Fibroblast of skin of scalp (primary cell): ENCODE results near the gene DLX3.

Experiments used
- DNase-seq: peaks from one replicate; pipeline ENCODE4 v3.0.0-alpha.2; 2013

Gene DLX3

GRCh38 chr17:49992191-49992932 is 2.7 kb downstream of the DLX3 start:
- no peak for DNase-seq

- DNase-seq: no peak
Measured at GRCh38 chr17:49991409-49991808, 3.6 kb downstream of the DLX3 start.

GRCh38 chr17:49990921-49991320 is 4.1 kb downstream of the DLX3 start:
- DNase-seq: no peak

- DNase-seq: no peak
Measured at GRCh38 chr17:49990331-49990730, 4.7 kb downstream of the DLX3 start.

- no peak for DNase-seq
Measured at GRCh38 chr17:49989518-49989880, 5.5 kb downstream of the DLX3 start.

DNA sequence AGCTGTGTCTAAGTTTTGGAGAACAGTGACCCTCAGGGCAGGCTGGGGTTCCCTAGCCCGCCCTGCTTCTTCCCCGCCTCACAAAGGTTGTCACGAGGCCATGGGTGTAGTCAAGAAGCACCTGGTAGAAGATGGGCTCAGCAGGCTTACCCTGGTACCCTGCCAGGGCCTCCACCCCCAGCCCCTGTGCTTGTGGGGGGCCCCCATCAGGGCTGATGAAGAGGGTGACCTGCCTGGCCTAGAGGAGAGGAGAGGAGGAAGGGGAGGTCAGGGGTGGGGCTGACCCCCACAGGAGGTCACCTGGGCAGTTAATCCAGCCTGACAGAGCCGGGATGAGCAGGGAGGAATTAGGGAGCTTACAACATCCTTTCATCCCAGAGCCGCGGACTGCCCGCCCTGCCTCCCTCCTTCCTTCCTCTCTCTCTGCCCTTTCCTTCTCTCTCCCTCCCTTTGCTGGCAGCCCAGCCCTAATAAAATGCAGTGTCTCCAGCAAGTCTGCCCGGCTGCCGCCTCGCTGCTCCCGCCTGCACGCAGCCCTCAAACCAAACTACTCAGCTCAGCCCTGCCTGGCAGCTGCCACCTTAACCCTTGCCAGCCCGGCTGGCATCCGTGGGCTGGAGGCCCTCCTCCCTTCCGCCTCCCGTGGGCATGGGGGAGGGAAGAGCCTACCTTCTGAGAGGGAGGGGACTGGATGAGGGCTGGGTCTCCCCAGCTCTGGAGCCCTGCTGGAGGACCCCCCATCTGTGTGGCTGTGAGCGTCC is 7.2 kb downstream of the DLX3 start:
- DNase-seq: no peak

- no peak for DNase-seq
Measured at GRCh38 chr17:49987290-49987585, 7.8 kb downstream of the DLX3 start.

DNA sequence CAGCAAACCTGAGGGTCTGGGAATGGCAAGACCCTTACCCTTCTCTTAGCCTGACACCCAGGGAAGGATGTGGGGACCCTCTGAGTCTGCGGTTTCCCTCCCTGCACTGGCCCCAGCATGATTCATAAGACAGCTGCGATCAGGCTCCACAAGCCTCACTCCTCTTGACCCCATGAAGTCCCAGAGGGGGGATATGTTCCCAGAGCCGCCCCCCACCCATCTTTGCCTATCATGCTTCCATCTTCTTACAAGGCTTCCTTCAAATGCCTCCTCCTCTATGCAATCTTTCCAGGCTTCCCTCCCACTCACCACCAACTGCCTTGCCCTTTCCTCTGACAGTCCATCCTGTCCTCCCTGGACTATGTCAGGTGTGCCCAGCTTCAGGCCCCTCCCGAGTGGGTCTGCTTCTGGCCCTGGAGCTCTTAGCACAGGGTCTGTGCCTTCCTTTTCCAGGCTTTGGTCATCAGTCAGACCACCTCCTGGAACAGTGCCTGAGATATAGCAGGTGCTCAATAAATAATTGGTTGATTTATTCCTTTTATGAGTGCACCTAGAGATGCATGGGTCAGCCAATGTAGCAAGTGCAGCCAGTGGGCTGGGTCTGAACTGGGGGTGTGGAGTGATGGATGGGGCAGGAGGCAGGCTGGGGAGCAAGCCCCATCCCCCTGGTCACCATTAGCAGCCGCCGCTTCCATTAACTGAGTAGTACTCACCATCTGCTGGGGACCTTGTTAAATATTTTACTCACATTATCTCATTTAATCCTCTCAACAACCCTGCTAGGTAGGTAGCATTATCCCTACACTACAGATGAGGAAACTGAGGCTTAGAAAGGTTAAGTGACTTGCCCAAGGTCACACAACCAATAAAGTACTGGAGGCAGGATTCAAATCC is 8.4 kb downstream of the DLX3 start:
- no peak for DNase-seq

GRCh38 chr17:49985310-49985990 is 9.6 kb downstream of the DLX3 start:
- DNase-seq: no peak

- DNase-seq: no peak
Measured at GRCh38 chr17:49984776-49985175, 10.2 kb downstream of the DLX3 start.

DNA sequence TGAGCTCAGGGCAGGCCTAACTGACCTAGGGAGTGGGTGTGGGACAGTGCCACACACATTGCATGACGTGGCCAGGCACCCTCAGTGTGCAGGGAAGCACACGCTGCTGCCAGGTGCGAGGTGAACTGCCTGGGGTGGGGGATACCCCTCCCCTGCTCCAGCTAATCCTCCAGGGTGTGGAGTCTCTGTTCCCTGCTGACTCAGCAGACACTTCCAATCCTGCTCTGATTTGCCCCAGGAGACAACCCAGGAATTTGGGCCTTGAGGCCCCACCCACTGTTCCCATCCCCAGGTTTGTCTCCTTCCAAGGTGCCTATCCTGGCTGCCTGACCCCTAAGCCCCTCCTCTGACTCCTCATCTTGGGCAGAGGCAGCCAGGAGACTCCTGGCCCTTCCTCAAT is 10.7 kb downstream of the DLX3 start:
- no peak for DNase-seq

DNA sequence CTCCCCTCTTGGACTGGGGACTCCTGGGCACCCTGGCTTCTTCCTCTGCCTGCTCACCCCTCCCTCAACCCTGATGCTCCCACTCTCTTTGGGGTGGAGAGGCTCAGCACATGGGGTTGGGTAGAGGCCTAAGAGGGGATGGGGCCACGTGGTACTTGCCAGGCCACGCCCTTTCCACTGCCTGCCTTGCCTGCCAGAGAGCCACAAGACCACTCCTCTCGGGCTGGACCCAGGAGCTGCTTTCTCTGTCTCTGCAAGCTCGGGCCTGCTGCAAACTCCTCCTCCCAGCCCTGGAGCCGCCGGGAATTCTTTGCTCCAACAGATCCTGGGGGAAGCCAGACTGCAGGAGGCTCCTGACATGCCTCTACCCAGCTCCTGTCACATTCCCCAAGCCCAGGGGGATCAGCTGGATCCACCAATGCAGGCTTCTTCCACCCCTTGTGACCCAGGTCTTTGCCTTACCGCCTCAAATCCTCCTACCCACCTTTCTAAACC is 14.3 kb downstream of the DLX3 start:
- DNase-seq: no peak

DNA sequence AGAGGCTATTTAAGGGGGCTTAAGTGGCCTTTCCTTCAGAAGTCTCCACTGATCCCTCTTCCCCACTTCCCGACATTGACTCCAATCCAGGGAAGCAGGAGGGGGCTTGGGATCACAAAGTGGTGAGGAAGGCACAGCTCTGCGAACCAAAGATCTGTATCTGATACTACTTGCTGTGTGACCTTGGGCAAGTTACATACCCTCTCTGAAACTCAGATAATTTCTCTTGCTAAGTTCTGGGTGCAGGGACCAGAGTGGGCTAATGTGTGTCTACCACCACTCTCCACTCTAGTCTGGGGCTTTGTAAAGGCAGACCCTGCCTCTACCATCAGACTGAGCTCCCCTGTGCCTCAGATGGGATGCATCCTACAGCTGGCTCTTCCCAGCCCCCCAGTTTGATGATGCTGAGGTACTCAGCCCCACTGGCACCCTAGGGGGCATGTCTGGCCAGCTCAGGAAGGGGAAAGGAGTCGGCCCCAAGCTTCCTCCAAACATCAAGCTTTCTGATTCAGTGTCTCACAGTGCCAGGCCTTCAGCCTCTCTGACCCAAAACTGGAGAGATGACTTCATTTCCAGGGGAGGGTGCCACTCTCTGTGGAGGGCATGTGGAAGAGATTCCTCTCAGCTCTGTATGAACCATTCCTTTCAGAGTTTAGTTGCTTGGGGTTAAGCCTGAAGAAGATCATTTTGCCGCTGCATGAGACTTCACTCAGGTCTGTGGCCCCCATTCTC is 15.1 kb downstream of the DLX3 start:
- no peak for DNase-seq

DNA sequence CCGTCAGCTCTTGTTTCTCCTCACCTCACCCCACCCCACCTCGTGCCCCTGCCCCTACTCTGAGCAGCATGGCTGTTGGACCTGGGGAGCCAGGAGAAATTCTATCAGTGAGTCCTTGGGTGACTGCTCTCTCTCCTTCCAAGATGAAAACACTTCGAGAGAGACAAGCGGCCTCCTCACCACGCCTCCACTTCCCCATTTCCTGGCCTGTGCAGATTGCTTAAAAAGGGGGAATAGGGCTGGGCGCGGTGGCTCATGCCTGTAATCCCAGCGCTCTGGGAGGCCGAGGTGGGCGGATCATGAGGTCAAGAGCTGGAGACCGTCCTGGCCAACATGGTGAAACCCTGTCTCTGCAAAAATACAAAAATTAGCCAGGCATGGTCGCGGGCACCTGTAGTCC is 16.5 kb downstream of the DLX3 start:
- DNase-seq: no peak

DNA sequence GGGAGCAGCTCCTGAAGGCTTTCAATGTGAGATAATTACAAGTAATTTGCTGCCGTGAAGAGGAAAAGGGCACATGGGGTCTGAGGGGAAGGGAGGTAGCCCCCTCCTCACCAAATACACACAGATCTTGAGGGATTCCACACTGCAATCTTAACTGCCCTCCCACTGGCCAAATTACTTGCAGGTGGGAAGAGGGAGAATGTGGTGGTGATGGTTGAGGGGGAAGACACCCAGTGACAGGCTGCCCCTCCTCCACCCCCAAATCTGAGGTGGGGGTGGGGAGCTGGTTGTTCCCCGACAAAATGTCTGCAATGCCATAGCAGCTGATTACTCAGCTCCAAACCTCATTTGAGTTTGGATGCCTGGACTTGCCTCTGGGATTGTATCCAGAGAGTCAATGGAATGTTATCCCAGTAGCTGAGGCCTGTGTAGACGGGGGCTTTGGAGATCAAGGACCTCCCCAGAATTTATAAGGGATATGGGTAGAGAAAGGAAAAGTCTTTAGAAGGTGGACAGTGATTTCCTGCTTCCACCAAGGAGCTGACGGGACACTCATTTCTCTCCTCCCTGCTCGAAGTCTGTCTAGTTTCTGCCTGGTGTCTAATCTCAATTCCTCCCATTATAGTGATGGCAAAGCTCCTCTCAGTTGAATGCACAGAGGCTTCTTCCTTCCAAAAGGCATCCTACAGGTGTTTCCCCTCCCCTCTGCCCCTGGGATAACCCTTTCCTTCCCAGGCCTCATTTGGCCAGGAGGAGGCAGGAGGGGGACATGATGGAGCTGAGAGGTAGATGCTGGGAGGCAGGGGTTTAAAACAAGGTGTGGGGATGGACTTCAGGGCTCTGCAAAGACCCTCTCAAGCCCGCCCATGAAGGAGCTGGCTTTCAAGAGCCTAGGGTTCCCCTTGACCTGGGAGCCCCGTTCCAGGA is 17.3 kb downstream of the DLX3 start:
- peak; percentile 20 for DNase-seq

- DNase-seq: no peak
Measured at GRCh38 chr17:49976828-49977202, 18.2 kb downstream of the DLX3 start.

DNA sequence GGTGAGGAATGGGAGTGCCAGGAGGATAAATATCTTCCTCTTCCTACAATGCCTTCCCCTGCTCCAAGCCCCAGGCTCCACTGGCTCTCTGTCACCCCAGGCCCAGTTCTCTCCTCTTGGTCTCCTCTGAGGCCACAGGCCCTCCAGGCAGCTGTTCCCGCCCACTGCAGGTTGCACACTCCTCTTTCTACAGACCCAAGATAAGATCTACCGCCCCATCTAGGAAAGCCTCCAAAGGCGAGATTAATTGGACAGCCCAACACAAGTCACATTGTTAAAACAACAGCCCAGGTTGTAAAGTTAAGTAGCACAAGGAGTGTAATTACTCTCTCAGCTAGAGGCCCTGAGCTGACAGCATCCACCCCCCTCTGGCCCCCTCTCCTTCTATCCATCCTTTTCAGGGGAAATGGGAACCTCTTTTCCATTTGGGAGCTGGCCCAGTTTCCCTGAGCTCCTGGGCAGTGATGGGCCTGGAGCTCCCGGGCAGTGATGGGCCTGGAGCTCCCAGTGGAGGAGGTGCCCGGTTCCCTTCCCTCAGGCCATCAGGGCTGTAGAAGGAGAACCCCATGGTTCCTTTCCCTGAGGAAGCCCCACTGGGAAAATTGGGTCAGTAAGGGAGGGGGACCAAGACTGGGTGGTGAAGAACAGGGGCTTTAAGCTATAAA is 18.7 kb downstream of the DLX3 start:
- DNase-seq: no peak

- DNase-seq: no peak
Measured at GRCh38 chr17:49975531-49975930, 19.5 kb downstream of the DLX3 start.

- no peak for DNase-seq
Measured at GRCh38 chr17:49973271-49973615, 21.8 kb downstream of the DLX3 start.

GRCh38 chr17:49972486-49973270 is 22.3 kb downstream of the DLX3 start:
- DNase-seq: no peak
